Suprapubic skin (tissue), 4 donors: ENCODE data around the gene OGG1.

ENCODE experiments used
- CTCF ChIP-seq, 2 donors: fragments of 200-600 bp in 1 of 2; fragments of 450-650 bp in 1 of 2; sonication (generic) in 1 of 2; IDR thresholded peaks; one replicate each; pipeline ENCODE4 v1.5.1; 2016 to 2019; ENCODE audit warnings: antibody characterized with exemption in 2 of 2, mild to moderate bottlenecking in 1 of 2, moderate library complexity in 1 of 2
- EP300 ChIP-seq: sonication (generic); formaldehyde crosslinking; IDR thresholded peaks from one replicate; pipeline ENCODE4 v1.6.1; 2017; ENCODE audit warnings: antibody characterized with exemption
- POLR2A ChIP-seq, 2 donors: fragments of 450-650 bp; IDR thresholded peaks; one replicate each; pipeline ENCODE4 v1.6.1; 2017; ENCODE audit warnings: antibody characterized with exemption in 2 of 2, mild to moderate bottlenecking in 2 of 2, moderate library complexity in 2 of 2
- POLR2AphosphoS5 ChIP-seq, 3 donors: sonication (generic); formaldehyde crosslinking; IDR thresholded peaks; one replicate each; pipeline ENCODE4 v1.6.1; 2017; ENCODE audit warnings: antibody characterized with exemption in 3 of 3

- no peak for TF ChIP-seq CTCF (IDR thresholded peaks at IDR 0.05)
- TF ChIP-seq EP300: no peak
- TF ChIP-seq POLR2AphosphoS5 (IDR thresholded peaks at IDR 0.05): no peak
- TF ChIP-seq POLR2A (IDR thresholded peaks at IDR 0.05): no peak
Measured at GRCh38 chr3:9761919-9762318, 12.2 kb downstream of the OGG1 start.
